Heart left ventricle (tissue), 13 donors: Measurements from ENCODE around the gene MSLN.

ENCODE experiments used
- CTCF ChIP-seq, 12 donors: fragments of 200-600 bp; sonication (generic) in 4 of 12; IDR thresholded peaks; one replicate each; pipeline versions ENCODE4 v1.5.0 to v1.8.0; 2018 to 2022; ENCODE audit warnings: antibody characterized with exemption in 12 of 12, mild to moderate bottlenecking in 5 of 12
- POLR2A ChIP-seq, 2 donors: fragments of 450-650 bp; IDR thresholded peaks; one replicate each; pipeline ENCODE4 v1.6.1; 2017; ENCODE audit warnings: antibody characterized with exemption in 2 of 2, mild to moderate bottlenecking in 2 of 2, moderate library complexity in 2 of 2
- donor health status: ischemic (EF 13 %, LVEDD 7.1; RV severe dilation, severe dysfunction).
- donor health status: DM: no; HTN: yes; CAD: no.
- donor health status: DM: no; HTN: no; CAD: no.
- donor health status: ischemic (EF 25% LVEDD 6.9; RV normal size, moderate dysfunction).
- donor health status: ischemic (EF 25% LVEDD 5.7; RV mildly dilated, moderate dysfunction).
- donor health status: ischemic (EF 35%, LVEDD 5.7; RV mildly dilated, moderate dysfunction).
- donor health status: nonischemic (EF 11% LVEDD 7.7; RV severe dilation, severe dysfunction).
- donor health status: DM: yes; HTN: yes; CAD: no.
- donor health status: PGD.
- donor health status: ischemic (EF 29% LVEDD 5.4; RV normal size, mild dysfunction).
- donor health status: nonischemic (EF 23%, LVEDD 6.1; RV moderate dilation, normal function).

GRCh38 chr16:776824-777223 is 16.3 kb downstream of the MSLN start:
- no peak for TF ChIP-seq CTCF (IDR thresholded peaks at IDR 0.05)
- no peak for TF ChIP-seq POLR2A (IDR thresholded peaks at IDR 0.05)
